ENCODE data around the gene EVX2.

GRCh38 chr2:176097820-176098365, 14.1 kb upstream of the EVX2 start:
- no peak for TF ChIP-seq CTCF (IDR thresholded peaks at IDR 0.05)
- no peak for TF ChIP-seq POLR2A (IDR thresholded peaks at IDR 0.05)

Measured in thyroid gland (tissue), 4 donors.